Loucy (cell line): Measurements from ENCODE around the gene TRIP13.
A peak's percentile ranks its signal among the peaks of the same experiment; 100 is the strongest.

ENCODE experiments used
- H2AFZ ChIP-seq: fragments of 200-600 bp; sonication (generic); 2 replicates; pipeline ENCODE4 v1.6.0; 2016; ENCODE audit warnings: antibody characterized with exemption, mild to moderate bottlenecking, low read length, moderate library complexity
- H3F3A ChIP-seq: fragments of 200-600 bp; 2 replicates; pipeline ENCODE4 v1.6.0; 2016; ENCODE audit warnings: antibody characterized with exemption, low read depth, mild to moderate bottlenecking
- H3K27me3 ChIP-seq: fragments of 200-600 bp; sonication (generic); 2 replicates; pipeline ENCODE4 v1.6.1; 2014; ENCODE audit warnings: low read length, mild to moderate bottlenecking; ENCODE audit not compliant: insufficient read depth, poor library complexity, severe bottlenecking
- H3K36me3 ChIP-seq: fragments of 200-600 bp; sonication (generic); 2 replicates; pipeline ENCODE4 v1.6.1; 2016; ENCODE audit warnings: low read length; ENCODE audit not compliant: insufficient read depth
- H3K4me1 ChIP-seq: fragments of 200-600 bp; sonication (generic); 2 replicates; pipeline ENCODE4 v1.5.1; 2014; ENCODE audit warnings: low read length, mild to moderate bottlenecking; ENCODE audit not compliant: insufficient read depth, poor library complexity, severe bottlenecking
- H3K4me2 ChIP-seq: fragments of 200-600 bp; sonication (generic); 2 replicates; pipeline ENCODE4 v1.6.0; 2014; ENCODE audit warnings: antibody characterized with exemption, low read length, low read depth, mild to moderate bottlenecking; ENCODE audit not compliant: poor library complexity, severe bottlenecking
- H3K4me3 ChIP-seq: fragments of 200-600 bp; sonication (generic); 2 replicates; pipeline ENCODE4 v1.5.1; 2014; ENCODE audit warnings: low read length, mild to moderate bottlenecking, mixed read lengths; ENCODE audit not compliant: poor library complexity, severe bottlenecking
- H3K79me2 ChIP-seq: fragments of 200-600 bp; sonication (generic); 2 replicates; pipeline ENCODE4 v1.6.1; 2014; ENCODE audit warnings: low read length; ENCODE audit not compliant: insufficient read depth
- H3K9ac ChIP-seq: fragments of 200-600 bp; sonication (generic); 2 replicates; pipeline ENCODE4 v1.6.0; 2014; ENCODE audit warnings: mild to moderate bottlenecking, low read depth, low read length, moderate library complexity; ENCODE audit not compliant: poor library complexity, severe bottlenecking
- H3K9me2 ChIP-seq: fragments of 200-600 bp; sonication (generic); replicated peaks from 2 replicates; pipeline ENCODE4 v1.6.1; 2016; ENCODE audit warnings: low read depth, low read length, mixed read lengths
- H3K9me3 ChIP-seq: fragments of 200-600 bp; sonication (generic); 2 replicates; pipeline ENCODE4 v1.6.1; 2014; ENCODE audit warnings: mild to moderate bottlenecking, antibody characterized with exemption, low read length, low read depth; ENCODE audit not compliant: insufficient read depth
- H4K20me1 ChIP-seq: fragments of 200-600 bp; sonication (generic); 2 replicates; pipeline ENCODE4 v1.6.0; 2014; ENCODE audit warnings: antibody characterized with exemption, low read length, mild to moderate bottlenecking; ENCODE audit not compliant: insufficient read depth, poor library complexity, severe bottlenecking
- CTCF ChIP-seq: fragments of 200-600 bp; sonication (generic); conservative IDR thresholded peaks from 2 replicates; pipeline ENCODE4 v1.5.1; 2014; ENCODE audit warnings: mild to moderate bottlenecking, antibody characterized with exemption, low read length
- EZH2phosphoT487 ChIP-seq: fragments of 200-600 bp; IDR thresholded peaks from 2 replicates; pipeline ENCODE4 v1.6.1; 2018; ENCODE audit warnings: antibody characterized with exemption, mild to moderate bottlenecking, moderate library complexity, borderline replicate concordance

TRIP13 gene

GRCh38 chr5:859798-860296, 32.8 kb upstream of the TRIP13 start:
- no peak overlapping the region for H3K4me2 ChIP-seq
- H3K27me3 ChIP-seq: no peaks in the 10 kb centered on the region

GRCh38 chr5:860506-861150, 32.1 kb upstream of the TRIP13 start:
- H3K4me1 ChIP-seq: peaks cover 4% of the 10 kb centered on the region
- H3K36me3 ChIP-seq: peaks cover 26% of the 10 kb centered on the region; the same call in 1 of the 2 replicates
- no peak overlapping the region for H3K4me3 ChIP-seq
- no peaks in the 10 kb centered on the region for H3K79me2 ChIP-seq
- H2AFZ ChIP-seq: no peak overlapping the region
- TF ChIP-seq EZH2phosphoT487: no peak
- no peak for TF ChIP-seq CTCF
- no peak overlapping the region for H3K9ac ChIP-seq
- no peaks in the 10 kb centered on the region for H3K27me3 ChIP-seq
- H3K9me3 ChIP-seq: no peaks in the 10 kb centered on the region
- no peaks in the 10 kb centered on the region for H3F3A ChIP-seq
- H3K4me2 ChIP-seq: no peak overlapping the region
- no peaks in the 10 kb centered on the region for H3K9me2 ChIP-seq
- H4K20me1 ChIP-seq: no peaks in the 10 kb centered on the region

More at GRCh38 chr5:859798-860296, 32.8 kb upstream of the TRIP13 start:
- Histone ChIP-seq H4K20me1 (no peaks in the 10 kb centered on the region), H3F3A (no peaks in the 10 kb centered on the region), H3K4me1 (peaks cover 4% of the 10 kb centered on the region), H2AFZ (no peak overlapping the region), H3K9me3 (no peaks in the 10 kb centered on the region), H3K79me2 (no peaks in the 10 kb centered on the region), H3K9me2 (no peaks in the 10 kb centered on the region), H3K9ac (no peak overlapping the region), H3K4me3 (no peak overlapping the region), H3K36me3 (peaks cover 22% of the 10 kb centered on the region; the same call in 1 of the 2 replicates)
- TF ChIP-seq EZH2phosphoT487 (no peak), CTCF (no peak)

GRCh38 chr5:861442-862366, 31.0 kb upstream of the TRIP13 start:
- Histone ChIP-seq H3F3A (no peaks in the 10 kb centered on the region), H3K9ac (no peak overlapping the region), H3K79me2 (no peaks in the 10 kb centered on the region), H3K36me3 (peaks cover 30% of the 10 kb centered on the region; the same call in 1 of the 2 replicates), H3K9me3 (no peaks in the 10 kb centered on the region), H4K20me1 (no peaks in the 10 kb centered on the region), H3K4me1 (peaks cover 4% of the 10 kb centered on the region), H3K4me2 (peak overlapping the region; percentile 24), H3K4me3 (no peak overlapping the region), H3K9me2 (no peaks in the 10 kb centered on the region), H3K27me3 (no peaks in the 10 kb centered on the region), H2AFZ (no peak overlapping the region)
- no peak for TF ChIP-seq EZH2phosphoT487
- TF ChIP-seq CTCF: no peak
